Mesendoderm (in vitro differentiated cells): ENCODE results near the gene MLLT3.

ENCODE experiments used
- DNase-seq: peaks from one replicate; pipeline ENCODE4 v3.0.0; 2013
- H2AK5ac ChIP-seq: 2 replicates; pipeline ENCODE4 v1.6.1; 2013; ENCODE audit warnings: low read length, inconsistent platforms
- H2BK120ac ChIP-seq: 2 replicates; pipeline ENCODE4 v1.6.1; 2013; ENCODE audit warnings: low read depth, mild to moderate bottlenecking, low read length, moderate library complexity, mixed read lengths
- H2BK15ac ChIP-seq: replicated peaks from 2 replicates; pipeline ENCODE4 v1.6.1; 2013; ENCODE audit warnings: low read depth, mild to moderate bottlenecking, moderate library complexity
- H2BK5ac ChIP-seq: 2 replicates; pipeline ENCODE4 v1.6.1; 2013; ENCODE audit warnings: low read length, inconsistent platforms
- H3K18ac ChIP-seq: 2 replicates; pipeline ENCODE4 v1.6.1; 2013; ENCODE audit warnings: mild to moderate bottlenecking, low read length, mixed read lengths
- H3K23ac ChIP-seq: one replicate; pipeline ENCODE4 v1.6.1; 2013; ENCODE audit warnings: low read length
- H3K27ac ChIP-seq: 2 replicates; pipeline ENCODE4 v1.5.1; 2013; ENCODE audit warnings: low read depth, mild to moderate bottlenecking, inconsistent platforms, low read length, moderate library complexity
- H3K27me3 ChIP-seq: 2 replicates; pipeline ENCODE4 v1.6.1; 2013; ENCODE audit warnings: low read length, control low read depth, mild to moderate bottlenecking, inconsistent platforms; ENCODE audit not compliant: insufficient read depth, poor library complexity
- H3K36me3 ChIP-seq: 2 replicates; pipeline ENCODE4 v1.6.1; 2013; ENCODE audit warnings: low read length, inconsistent platforms; ENCODE audit not compliant: control insufficient read depth, insufficient read depth
- H3K4ac ChIP-seq: one replicate; pipeline ENCODE4 v1.6.1; 2013; ENCODE audit warnings: low read depth, mild to moderate bottlenecking, low read length, moderate library complexity
- H3K4me1 ChIP-seq: 2 replicates; pipeline ENCODE4 v1.6.1; 2013; ENCODE audit warnings: low read depth, low read length, inconsistent platforms; ENCODE audit not compliant: control insufficient read depth
- H3K4me2 ChIP-seq: 2 replicates; pipeline ENCODE4 v1.6.1; 2013; ENCODE audit warnings: low read length
- H3K4me3 ChIP-seq: 2 replicates; pipeline ENCODE4 v1.5.1; 2013; ENCODE audit warnings: mild to moderate bottlenecking, low read length
- H3K56ac ChIP-seq: one replicate; pipeline ENCODE4 v1.6.1; 2013; ENCODE audit warnings: low read length
- H3K79me1 ChIP-seq: 2 replicates; pipeline ENCODE4 v1.6.1; 2013; ENCODE audit warnings: low read length, inconsistent platforms
- H3K79me2 ChIP-seq: 2 replicates; pipeline ENCODE4 v1.6.1; 2013; ENCODE audit warnings: mild to moderate bottlenecking, low read length; ENCODE audit not compliant: control insufficient read depth, insufficient read depth
- H3K9ac ChIP-seq: 2 replicates; pipeline ENCODE4 v1.6.1; 2013; ENCODE audit warnings: low read length, inconsistent platforms
- H4K5ac ChIP-seq: one replicate; pipeline ENCODE4 v1.6.1; 2013; ENCODE audit warnings: low read length
- H4K8ac ChIP-seq: one replicate; pipeline ENCODE4 v1.6.1; 2013; ENCODE audit warnings: low read depth, mild to moderate bottlenecking, control low read depth, low read length, moderate library complexity
- WGBS: extraction: QIAGEN DNeasy Blood & Tissue Kit; methylation state at CpG from one replicate; pipeline ENCODE4 v1.1.7; 2013; ENCODE audit warnings: low lambda C conversion rate, missing lambda C conversion rate; ENCODE audit not compliant: insufficient coverage; ENCODE audit errors: extremely low coverage; 5-methylcytosine and 5-hydroxymethylcytosine counted together

MLLT3 gene

DNA sequence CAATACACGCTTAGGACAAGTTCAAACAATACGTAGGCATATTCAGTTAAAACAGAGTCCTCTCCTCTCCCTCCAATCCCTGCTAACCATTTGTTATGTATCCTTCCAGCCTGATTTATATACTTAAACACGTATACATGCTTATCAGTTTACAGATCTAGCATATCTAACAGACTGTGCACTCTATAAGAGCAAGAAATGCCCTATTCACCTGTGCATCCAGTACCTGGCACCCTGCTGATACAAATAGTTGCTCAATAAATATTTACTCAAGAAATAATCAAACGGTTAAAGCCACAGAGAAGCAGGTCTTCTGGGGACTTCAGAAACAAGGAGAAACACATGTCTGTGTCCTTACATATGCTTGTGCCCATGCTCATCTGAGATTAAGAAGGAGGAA lies 55.9 kb downstream of the MLLT3 start:
- H3K79me1 ChIP-seq: no peaks in the 10 kb centered on the region
- no peak overlapping the region for H2AK5ac ChIP-seq
- H3K56ac ChIP-seq: no peak overlapping the region
- H2BK120ac ChIP-seq: no peak overlapping the region
- no peak overlapping the region for H3K4me2 ChIP-seq
- H3K18ac ChIP-seq: no peak overlapping the region
- no peaks in the 10 kb centered on the region for H3K36me3 ChIP-seq
- H2BK5ac ChIP-seq: no peak overlapping the region
- H3K4ac ChIP-seq: no peak overlapping the region
- H3K23ac ChIP-seq: no peak overlapping the region
- H3K79me2 ChIP-seq: no peaks in the 10 kb centered on the region
- no peak overlapping the region for H4K5ac ChIP-seq
- no peak overlapping the region for H3K4me3 ChIP-seq
- DNase-seq: no peak
- H3K4me1 ChIP-seq: no peaks in the 10 kb centered on the region
- H2BK15ac ChIP-seq: no peak overlapping the region
- H4K8ac ChIP-seq: no peak overlapping the region
- H3K9ac ChIP-seq: no peak overlapping the region
- H3K27me3 ChIP-seq: no peaks in the 10 kb centered on the region
- no peak overlapping the region for H3K27ac ChIP-seq
- WGBS: no CpG with 5 or more reads among the region's 4 CpGs

DNA sequence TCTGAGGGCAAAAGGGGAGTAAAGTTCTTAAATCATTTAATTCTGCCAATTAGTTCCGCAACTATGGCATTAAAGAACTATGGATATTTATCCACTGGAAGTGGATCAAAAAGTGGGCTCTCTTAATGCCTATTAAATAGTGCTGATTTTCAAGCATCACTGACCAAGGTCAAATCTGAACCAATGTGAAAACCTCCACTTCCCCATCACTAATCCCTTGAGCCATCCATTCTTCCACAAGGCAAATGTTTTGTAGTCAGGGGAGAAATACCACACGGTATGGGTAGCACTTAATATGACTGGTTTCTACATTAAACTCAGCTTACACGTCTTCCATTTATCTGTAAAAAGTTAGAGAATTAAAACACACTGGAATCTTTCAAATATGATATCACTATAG lies 57.6 kb downstream of the MLLT3 start:
- no peak for DNase-seq
- no peak overlapping the region for H2BK5ac ChIP-seq
- H3K4ac ChIP-seq: no peak overlapping the region
- no CpG with 5 or more reads among the region's 3 CpGs for WGBS
- no peak overlapping the region for H2AK5ac ChIP-seq
- H2BK15ac ChIP-seq: no peak overlapping the region
- no peaks in the 10 kb centered on the region for H3K36me3 ChIP-seq
- no peak overlapping the region for H2BK120ac ChIP-seq
- H4K5ac ChIP-seq: no peak overlapping the region
- H3K56ac ChIP-seq: no peak overlapping the region
- H3K79me2 ChIP-seq: no peaks in the 10 kb centered on the region
- no peak overlapping the region for H3K9ac ChIP-seq
- H4K8ac ChIP-seq: no peak overlapping the region
- H3K79me1 ChIP-seq: no peaks in the 10 kb centered on the region
- no peaks in the 10 kb centered on the region for H3K27me3 ChIP-seq
- H3K23ac ChIP-seq: no peak overlapping the region
- no peak overlapping the region for H3K4me3 ChIP-seq
- no peak overlapping the region for H3K4me2 ChIP-seq
- no peak overlapping the region for H3K27ac ChIP-seq
- H3K18ac ChIP-seq: no peak overlapping the region
- H3K4me1 ChIP-seq: no peaks in the 10 kb centered on the region

DNA sequence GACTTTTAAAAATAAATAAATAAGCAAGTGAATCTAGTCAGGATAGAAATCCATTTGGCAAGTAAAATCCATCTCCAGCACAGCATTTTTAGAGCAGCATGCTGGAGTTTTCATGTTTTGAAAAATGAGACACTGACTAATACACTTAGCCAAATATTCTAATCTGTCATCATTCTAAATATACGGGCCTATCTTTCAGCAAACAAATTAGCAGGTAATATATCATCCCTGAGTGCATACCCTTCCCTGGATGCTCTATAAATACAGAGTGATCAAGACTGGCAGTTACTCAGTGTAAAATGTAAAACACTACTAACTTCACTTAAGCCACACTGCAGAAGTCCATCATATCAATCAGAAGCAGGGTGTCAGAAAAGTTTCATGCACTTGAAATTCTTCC lies 58.4 kb downstream of the MLLT3 start:
- no peak overlapping the region for H3K4me2 ChIP-seq
- no peak overlapping the region for H4K8ac ChIP-seq

DNA sequence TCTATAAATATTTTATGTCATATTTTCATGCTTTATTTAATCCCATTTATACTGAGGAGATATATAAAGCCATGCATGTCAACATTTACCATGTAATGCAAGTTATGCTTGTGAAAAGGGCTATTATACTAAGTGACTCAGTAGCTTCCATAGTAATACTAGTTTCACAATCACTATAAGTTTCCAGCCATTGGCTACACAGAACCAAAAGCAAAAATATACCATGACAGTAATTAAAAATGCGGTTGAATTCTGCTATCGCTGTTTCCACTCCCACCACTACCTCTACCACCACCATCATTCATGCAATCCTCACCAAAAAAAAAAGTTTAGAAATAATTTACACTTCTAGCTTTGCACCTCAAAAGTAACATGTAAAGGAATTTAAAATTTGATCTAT lies 60.2 kb downstream of the MLLT3 start:
- WGBS: no CpG with 5 or more reads among the region's 2 CpGs

More for the DNA sequence above, 58.4 kb downstream of the MLLT3 start:
- no peaks in the 10 kb centered on the region for H3K79me2 ChIP-seq
- H3K36me3 ChIP-seq: no peaks in the 10 kb centered on the region
- WGBS: no CpG with 5 or more reads among the region's 1 CpG
- H3K79me1 ChIP-seq: no peaks in the 10 kb centered on the region
- H3K4me1 ChIP-seq: no peaks in the 10 kb centered on the region
- no peak overlapping the region for H3K9ac ChIP-seq
- H2BK120ac ChIP-seq: no peak overlapping the region
- no peak overlapping the region for H3K4me3 ChIP-seq
- H3K27ac ChIP-seq: no peak overlapping the region
- H3K27me3 ChIP-seq: no peaks in the 10 kb centered on the region
- H3K56ac ChIP-seq: no peak overlapping the region
- no peak overlapping the region for H3K23ac ChIP-seq
- no peak overlapping the region for H3K4ac ChIP-seq
- no peak overlapping the region for H2BK5ac ChIP-seq
- no peak for DNase-seq
- H4K5ac ChIP-seq: no peak overlapping the region
- no peak overlapping the region for H2AK5ac ChIP-seq
- H3K18ac ChIP-seq: no peak overlapping the region
- no peak overlapping the region for H2BK15ac ChIP-seq

DNA sequence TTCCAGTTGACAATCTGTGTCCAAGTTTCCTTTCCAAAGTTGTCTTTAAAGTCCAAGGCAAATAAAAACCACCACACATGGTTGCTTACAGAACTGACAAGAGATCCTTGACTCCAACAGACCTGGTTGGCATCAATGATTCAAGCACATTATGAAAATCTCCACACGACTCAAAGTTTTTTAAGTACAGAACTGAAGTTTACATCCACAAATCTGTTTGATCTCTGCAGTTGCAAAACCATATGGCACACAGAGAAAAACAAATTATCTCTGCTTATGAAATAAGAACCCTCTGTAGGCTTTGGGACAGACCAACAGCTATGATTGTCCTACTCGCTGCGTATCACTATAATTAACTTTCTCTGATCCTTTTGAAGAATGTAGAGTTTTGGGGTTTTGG lies 60.8 kb downstream of the MLLT3 start:
- no peak overlapping the region for H3K23ac ChIP-seq
- H3K4ac ChIP-seq: no peak overlapping the region
- H3K27me3 ChIP-seq: no peaks in the 10 kb centered on the region
- H3K4me1 ChIP-seq: no peaks in the 10 kb centered on the region
- no peaks in the 10 kb centered on the region for H3K79me2 ChIP-seq
- H3K18ac ChIP-seq: no peak overlapping the region
- no peak overlapping the region for H2AK5ac ChIP-seq
- no peak for DNase-seq
- no peak overlapping the region for H2BK5ac ChIP-seq
- no peaks in the 10 kb centered on the region for H3K36me3 ChIP-seq
- WGBS: no CpG with 5 or more reads among the region's 3 CpGs
- no peak overlapping the region for H4K5ac ChIP-seq
- no peak overlapping the region for H3K56ac ChIP-seq
- H2BK120ac ChIP-seq: no peak overlapping the region
- no peak overlapping the region for H2BK15ac ChIP-seq
- no peak overlapping the region for H3K9ac ChIP-seq
- no peak overlapping the region for H4K8ac ChIP-seq
- no peak overlapping the region for H3K27ac ChIP-seq
- H3K4me2 ChIP-seq: no peak overlapping the region
- no peak overlapping the region for H3K4me3 ChIP-seq
- H3K79me1 ChIP-seq: no peaks in the 10 kb centered on the region

More for the DNA sequence above, 60.2 kb downstream of the MLLT3 start:
- H3K9ac ChIP-seq: no peak overlapping the region
- H2BK15ac ChIP-seq: no peak overlapping the region
- no peak overlapping the region for H2BK120ac ChIP-seq
- H2AK5ac ChIP-seq: no peak overlapping the region
- no peak overlapping the region for H3K23ac ChIP-seq
- H4K8ac ChIP-seq: no peak overlapping the region
- H4K5ac ChIP-seq: no peak overlapping the region
- H3K4me3 ChIP-seq: no peak overlapping the region
- no peaks in the 10 kb centered on the region for H3K36me3 ChIP-seq
- no peaks in the 10 kb centered on the region for H3K79me2 ChIP-seq
- H3K27me3 ChIP-seq: no peaks in the 10 kb centered on the region
- no peaks in the 10 kb centered on the region for H3K79me1 ChIP-seq
- no peak overlapping the region for H3K18ac ChIP-seq
- no peak overlapping the region for H3K27ac ChIP-seq
- H3K4me1 ChIP-seq: no peaks in the 10 kb centered on the region
- no peak overlapping the region for H3K4ac ChIP-seq
- no peak for DNase-seq
- H3K56ac ChIP-seq: no peak overlapping the region
- H3K4me2 ChIP-seq: no peak overlapping the region
- no peak overlapping the region for H2BK5ac ChIP-seq

DNA sequence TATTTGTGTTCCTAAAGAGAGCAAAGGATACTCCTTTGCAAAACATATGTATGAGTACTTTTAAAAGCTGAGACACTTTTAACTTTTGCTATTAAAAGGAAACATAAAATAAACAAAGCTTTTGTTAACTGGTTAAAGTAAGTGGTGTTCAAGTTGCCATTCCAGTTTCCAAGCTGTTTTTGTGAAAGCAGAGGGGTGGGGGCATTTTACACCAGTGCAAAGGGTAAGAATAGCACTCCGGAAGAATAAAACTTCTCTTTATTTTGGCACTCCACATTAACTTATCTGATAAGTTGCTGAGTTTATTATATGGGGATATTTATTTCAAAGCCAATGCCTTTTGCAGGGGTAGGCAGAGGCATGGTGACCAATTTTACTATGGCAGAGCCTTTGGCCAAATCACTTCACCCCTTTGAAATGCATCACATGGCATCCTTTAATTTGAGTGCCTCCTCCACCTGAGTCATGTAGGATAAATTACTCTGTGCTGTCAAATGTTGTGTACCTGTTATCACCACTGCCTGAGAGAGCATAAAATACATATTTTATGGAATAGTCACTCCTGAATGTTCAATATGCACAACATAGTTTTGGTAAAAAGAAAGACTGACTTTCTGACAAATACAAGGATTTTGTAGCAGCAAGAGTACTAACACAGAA lies 62.9 kb downstream of the MLLT3 start:
- Histone ChIP-seq H2AK5ac (no peak overlapping the region), H3K18ac (no peak overlapping the region), H3K27ac (no peak overlapping the region)

More for the DNA sequence above, 62.9 kb downstream of the MLLT3 start:
- Histone ChIP-seq H3K4me1 (no peaks in the 10 kb centered on the region), H4K8ac (no peak overlapping the region), H3K56ac (no peak overlapping the region), H2BK5ac (no peak overlapping the region), H2BK120ac (no peak overlapping the region), H3K79me1 (no peaks in the 10 kb centered on the region), H3K4ac (no peak overlapping the region), H4K5ac (no peak overlapping the region), H3K9ac (no peak overlapping the region), H3K79me2 (no peaks in the 10 kb centered on the region), H2BK15ac (no peak overlapping the region), H3K23ac (no peak overlapping the region), H3K36me3 (no peaks in the 10 kb centered on the region), H3K4me2 (no peak overlapping the region), H3K4me3 (no peak overlapping the region), H3K27me3 (no peaks in the 10 kb centered on the region)
- DNase-seq: no peak
- WGBS: no CpG with 5 or more reads among the region's 1 CpG
